ENCODE data around the gene SRPRB.

DNA sequence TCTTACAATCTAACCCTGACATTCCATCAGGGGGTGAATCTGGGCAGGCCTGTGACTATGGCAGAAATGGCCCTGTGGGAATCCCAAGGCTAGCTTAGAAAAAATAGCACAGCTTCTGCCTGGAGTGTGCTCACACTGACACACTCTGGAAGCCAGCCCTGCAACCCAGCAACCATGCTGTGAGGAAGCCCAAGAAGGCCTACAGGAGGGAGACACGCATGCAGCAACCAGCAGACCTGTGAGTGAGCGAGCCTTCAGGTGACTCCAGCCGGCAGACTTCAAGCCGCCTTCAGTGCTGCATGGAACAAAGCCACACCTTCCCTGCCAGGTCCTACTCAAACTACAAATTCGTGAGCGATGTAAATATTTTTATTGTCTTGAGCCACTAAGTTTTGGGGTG lies 64.0 kb downstream of the SRPRB start:
- TF ChIP-seq EZH2 (IDR thresholded peaks at IDR 0.05; ENCODE audit: borderline replicate concordance, low read depth, low read length, severe bottlenecking) = no peak
- TF ChIP-seq, protein P1, sequence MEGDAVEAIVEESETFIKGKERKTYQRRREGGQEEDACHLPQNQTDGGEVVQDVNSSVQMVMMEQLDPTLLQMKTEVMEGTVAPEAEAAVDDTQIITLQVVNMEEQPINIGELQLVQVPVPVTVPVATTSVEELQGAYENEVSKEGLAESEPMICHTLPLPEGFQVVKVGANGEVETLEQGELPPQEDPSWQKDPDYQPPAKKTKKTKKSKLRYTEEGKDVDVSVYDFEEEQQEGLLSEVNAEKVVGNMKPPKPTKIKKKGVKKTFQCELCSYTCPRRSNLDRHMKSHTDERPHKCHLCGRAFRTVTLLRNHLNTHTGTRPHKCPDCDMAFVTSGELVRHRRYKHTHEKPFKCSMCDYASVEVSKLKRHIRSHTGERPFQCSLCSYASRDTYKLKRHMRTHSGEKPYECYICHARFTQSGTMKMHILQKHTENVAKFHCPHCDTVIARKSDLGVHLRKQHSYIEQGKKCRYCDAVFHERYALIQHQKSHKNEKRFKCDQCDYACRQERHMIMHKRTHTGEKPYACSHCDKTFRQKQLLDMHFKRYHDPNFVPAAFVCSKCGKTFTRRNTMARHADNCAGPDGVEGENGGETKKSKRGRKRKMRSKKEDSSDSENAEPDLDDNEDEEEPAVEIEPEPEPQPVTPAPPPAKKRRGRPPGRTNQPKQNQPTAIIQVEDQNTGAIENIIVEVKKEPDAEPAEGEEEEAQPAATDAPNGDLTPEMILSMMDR (IDR thresholded peaks at IDR 0.05; ENCODE audit: extremely low read depth in 1 of 2, insufficient read depth in 1 of 2, low read depth in 1 of 2, low read length in 2 of 2) = no peak
